IPS DF 4.7 (cell line): ENCODE measurements around the gene DNAL1.
"Not testable (repeated sequence)": the region's sequence is repeated elsewhere in the genome, so short reads cannot be mapped to it uniquely, and the experiment has no call there.

Source experiments
- DNase-seq: peaks from one replicate; pipeline ENCODE4 v3.0.0-alpha.2; 2013; ENCODE audit warnings: low spot score; ENCODE audit errors: extremely low read depth

The DNAL1 gene, protein sequence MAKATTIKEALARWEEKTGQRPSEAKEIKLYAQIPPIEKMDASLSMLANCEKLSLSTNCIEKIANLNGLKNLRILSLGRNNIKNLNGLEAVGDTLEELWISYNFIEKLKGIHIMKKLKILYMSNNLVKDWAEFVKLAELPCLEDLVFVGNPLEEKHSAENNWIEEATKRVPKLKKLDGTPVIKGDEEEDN

DNA sequence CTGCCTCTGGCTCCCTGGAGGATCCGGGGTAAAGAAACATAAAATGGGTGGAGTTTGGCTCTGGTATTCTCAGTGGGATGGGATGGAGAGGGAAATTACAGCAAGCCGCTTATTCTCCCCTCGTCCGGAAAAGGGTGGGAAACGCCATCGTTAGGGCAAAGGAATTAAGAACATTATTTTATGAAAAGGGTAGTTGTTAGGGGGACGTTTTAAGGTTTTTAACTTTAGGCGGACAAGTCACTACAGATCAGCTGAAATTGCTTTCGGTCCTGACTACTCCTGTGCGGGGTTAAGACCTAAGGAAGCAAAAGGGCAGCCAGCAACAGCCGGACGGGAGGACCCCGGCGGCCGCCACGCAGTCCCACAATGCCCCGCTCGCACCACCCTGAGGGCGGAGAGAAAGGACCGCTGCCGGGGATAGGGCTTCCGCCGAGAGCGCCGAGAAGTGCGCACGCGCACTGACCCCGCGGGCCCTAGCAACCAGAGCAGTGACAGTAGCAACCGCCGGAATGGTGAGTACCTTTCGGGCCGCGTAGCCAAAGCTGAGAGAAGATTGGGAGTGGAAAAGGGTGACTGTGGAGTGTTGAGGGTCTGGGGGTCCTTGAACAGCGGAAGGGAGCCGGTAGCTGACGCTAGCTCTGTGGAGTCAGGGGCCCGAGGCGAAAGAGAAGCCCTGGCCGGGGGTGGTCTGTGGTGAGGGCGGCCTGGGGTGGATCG lies at the start of gene DNAL1:
Gene DNAL1 (plus strand): TSS at position 456 of the 717 bp plus-strand sequence. CDS start 54 bp downstream, at position 510.
- no peak for DNase-seq

DNA sequence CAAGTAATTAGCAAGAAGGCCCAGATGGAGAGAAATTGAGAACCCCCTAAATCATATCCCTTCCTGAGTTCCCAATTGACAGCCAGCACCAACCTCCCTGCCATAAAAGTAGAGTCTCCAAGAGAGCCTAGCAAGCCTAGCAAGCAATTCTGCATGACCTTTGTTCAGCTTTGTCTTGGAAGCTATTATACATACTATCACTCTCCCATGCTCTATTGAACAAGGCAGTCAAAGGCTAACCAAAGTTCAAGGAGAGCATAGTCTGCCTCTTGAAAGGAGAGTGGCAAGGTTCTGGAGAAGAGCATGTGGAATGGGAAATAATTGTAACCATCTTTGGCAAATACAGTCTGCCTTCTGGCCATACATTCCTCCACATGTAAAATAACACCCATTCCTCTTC lies 45.3 kb upstream of the DNAL1 start:
- DNase-seq, result no peak

DNA sequence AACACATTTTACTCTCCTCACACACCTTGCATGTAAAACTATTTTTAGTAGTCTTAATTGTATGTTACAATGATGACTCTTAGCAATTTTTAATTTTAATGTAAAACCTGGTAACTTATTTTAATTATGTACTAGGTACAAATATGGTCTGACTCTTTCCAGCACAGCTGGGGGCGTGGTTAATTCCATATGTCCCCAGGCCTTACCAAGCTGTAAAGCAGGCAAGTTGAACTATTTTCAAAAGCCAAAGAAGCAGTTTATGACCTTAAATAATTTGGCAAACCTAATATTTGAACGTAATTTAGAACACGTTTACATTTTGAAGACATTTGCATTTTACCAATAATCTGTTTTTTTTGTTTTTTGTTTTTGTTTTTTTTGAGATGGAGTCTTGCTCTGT lies 41.8 kb upstream of the DNAL1 start:
- no peak for DNase-seq

DNA sequence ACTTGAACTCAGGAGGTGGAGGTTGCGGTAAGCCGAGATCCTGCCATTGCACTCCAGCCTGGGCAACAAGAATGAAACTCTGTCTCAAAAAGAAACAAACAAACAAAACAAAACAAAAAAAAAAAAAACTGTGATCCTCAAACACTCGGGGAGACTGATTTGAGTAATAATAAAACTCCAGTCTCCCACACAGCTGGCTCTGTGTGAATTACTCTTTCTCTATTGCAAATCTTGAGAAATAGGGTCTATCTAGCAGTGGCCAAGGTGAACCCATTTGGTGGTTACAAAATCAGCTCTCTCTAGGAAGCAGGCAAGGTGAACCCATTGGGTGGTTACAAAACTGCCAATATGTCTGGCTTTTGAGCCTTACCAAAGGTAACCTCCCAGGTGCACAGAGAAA lies 38.5 kb upstream of the DNAL1 start:
- DNase-seq, result no peak

DNA sequence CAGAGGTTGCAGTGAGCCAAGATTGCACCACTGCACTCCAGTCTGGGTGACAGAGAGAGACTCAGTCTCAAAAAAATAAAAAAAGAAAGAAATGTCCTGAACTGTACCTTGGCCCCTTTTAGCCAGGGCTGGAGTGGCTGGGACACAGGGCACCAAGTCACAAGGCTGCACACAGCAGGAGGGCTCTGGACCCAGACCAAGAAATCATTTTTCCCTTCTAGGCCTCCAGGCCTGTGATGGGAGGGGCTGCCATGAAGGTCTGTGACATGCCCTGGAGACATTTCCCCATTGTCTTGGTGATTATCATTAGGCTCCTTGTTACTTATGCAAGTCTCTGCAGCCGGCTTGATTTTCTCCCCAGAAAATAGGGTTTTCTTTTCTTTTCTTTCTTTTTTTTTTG lies 37.5 kb upstream of the DNAL1 start:
- DNase-seq, result no peak

DNA sequence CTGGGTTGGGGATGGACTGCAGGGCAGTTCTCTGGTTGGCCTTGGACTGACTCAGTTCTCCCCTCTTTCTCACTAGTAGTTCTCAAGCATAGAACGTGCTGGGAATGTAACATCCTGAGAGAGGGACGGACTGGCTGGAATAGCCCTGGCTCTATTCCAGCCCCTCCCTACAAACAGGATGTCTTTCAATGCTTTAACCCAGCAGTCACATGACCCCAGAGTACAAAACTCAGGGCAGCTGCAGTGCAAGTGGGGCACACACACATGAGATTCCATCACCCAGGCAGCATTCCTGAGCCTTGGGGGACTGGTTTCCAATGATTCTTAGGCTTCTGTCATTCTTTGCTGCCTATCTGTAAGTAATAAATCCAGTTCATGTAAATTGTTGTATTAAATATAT lies 34.1 kb upstream of the DNAL1 start:
- DNase-seq, result no peak

DNA sequence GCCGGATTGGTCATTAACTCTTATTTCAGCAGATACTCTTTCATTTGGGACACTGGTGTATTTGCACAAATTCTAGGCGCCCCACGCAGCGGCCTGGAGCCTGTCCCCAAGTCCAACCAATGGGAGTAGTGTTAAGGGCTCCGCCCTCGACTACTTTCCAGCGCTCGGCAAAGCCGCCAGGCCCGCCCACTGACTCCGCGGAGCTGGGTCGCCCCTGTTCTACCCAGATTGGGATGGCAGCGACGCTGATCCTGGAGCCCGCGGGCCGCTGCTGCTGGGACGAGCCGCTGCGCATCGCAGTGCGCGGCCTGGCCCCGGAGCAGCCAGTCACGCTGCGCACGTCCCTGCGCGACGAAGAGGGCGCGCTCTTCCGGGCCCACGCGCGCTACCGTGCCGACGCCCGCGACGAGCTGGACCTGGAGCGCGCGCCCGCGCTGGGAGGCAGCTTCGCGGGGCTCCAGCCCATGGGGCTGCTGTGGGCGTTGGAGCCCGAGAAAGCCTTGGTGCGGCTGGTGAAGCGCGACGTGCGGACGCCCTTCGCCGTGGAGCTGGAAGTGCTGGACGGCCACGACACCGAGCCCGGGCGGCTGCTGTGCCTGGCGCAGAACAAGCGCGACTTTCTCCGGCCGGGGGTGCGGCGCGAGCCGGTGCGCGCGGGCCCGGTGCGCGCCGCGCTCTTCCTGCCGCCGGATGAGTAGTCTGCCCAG lies 32.3 kb upstream of the DNAL1 start, which contains the start of gene ACOT6:
Gene ACOT6 (plus strand): TSS at position 179 of the 707 bp plus-strand sequence. CDS start 55 bp downstream, at position 234.
- DNase-seq, result no peak

DNA sequence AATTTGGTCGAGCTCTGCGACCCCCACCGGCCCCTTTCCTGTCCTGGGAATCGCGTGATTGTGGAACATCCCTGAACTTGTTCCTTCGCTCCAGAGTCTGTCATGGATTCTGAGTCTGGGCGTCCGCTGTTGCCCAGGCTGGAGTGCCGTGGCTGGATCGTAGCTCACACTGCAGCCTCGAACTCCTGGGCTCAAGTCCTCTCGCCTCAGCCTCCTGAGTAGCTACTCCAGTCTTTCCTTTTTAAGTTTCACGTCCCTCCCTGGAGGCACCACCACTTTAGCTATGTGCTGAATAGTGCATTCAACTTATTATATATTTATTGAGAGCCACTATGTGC lies 31.8 kb upstream of the DNAL1 start:
- no peak for DNase-seq

DNA sequence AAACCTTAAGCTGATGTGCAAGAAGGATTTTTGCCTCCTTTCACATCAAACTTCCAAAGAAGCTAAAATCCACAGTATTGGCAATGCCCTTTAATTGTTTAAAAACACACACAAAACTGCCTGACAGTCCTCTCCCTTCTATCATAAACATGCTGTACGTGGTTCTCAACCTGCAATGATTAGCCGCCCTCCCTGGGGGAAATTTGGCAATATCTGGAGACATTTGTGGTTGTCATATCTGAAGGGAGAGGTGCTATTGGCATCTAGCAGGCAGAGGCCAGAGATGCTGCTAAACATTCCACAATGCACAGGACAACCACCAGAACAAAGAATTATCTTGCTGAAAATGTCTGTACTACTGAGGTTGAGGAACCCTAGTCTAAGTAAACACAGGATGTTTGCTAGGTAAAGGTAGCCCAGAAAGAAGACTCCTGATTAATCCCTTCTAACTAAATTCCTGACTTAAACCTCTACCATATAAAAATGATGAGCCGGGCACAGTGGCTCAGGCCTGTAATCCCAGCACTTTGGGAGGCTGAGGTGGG lies 31.3 kb upstream of the DNAL1 start:
- DNase-seq, result no peak

DNA sequence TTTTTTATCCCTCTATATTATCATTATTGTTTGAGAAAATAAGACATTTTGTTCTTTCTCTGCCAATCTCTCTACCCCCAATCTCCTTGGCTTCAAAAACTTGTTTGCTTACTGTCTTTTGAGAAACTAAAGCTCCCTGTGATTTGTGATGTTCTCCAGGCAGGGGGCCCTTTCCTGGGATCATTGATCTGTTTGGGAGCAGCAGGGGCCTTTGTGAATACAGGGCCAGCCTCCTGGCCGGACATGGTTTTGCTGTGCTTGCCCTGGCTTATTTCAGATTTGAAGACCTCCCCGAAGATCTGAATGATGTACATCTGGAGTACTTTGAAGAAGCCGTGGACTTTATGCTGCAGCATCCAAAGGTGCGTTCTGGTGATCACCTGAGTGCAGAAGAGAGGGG lies 28.0 kb upstream of the DNAL1 start:
- no peak for DNase-seq

DNA sequence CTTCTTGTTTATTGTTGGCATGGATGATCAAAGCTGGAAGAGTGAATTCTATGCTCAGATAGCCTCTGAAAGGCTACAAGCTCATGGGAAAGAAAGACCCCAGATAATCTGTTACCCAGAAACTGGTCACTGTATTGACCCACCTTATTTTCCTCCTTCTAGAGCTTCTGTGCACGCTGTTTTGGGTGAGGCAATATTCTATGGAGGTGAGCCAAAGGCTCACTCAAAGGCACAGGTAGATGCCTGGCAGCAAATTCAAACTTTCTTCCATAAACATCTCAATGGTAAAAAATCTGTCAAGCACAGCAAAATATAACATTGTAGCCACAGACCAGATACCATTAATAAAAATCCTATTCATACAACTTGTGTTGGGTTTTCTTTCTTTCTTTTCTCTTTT lies 25.3 kb upstream of the DNAL1 start:
- DNase-seq, result no peak

DNA sequence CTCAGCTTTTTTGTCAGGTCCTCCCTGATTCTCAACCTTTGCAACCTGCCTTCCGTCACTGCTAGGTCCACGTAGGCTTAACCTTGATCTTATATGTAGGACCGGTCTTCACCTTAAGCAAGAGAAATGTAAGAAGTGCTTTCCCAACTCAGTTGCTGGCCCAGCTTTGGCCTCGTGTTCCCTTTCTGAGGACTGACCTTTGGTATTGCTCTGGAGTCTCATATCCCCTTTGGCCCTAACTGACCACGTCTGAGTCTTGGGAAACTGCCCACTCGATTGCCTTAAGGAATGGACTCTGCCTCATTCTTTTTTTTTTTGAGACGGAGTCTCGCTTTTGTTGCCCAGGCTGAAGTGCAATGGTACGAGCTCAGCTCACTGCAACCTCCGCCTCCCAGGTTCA lies 24.5 kb upstream of the DNAL1 start:
- no peak for DNase-seq

DNA sequence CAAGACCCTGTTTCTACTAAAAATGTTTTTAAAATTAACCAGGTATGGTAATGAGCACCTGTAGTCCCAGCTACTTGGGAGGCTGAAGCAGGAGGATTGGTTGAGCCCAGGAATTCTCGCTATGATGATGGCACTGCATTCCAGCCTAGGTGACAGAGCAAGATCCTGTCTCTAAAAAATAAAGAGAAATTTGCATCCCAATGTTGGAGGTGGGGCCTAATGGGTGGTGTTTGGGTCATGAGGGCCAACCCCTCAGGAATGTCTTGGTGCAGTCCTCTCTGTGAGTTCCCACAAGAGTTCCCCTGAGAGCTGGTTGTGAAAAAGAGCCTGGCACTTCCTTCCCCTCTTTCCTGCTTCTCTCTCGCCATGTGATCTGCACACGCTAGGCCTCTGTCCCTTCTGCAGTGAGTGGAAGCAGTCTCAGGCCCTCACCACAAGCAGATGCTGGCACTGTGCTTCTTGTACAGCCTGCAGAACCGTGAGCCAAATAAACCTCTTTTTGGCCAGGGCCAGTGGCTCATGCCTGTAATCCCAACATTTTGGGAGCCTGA lies 21.2 kb upstream of the DNAL1 start:
- no peak for DNase-seq

DNA sequence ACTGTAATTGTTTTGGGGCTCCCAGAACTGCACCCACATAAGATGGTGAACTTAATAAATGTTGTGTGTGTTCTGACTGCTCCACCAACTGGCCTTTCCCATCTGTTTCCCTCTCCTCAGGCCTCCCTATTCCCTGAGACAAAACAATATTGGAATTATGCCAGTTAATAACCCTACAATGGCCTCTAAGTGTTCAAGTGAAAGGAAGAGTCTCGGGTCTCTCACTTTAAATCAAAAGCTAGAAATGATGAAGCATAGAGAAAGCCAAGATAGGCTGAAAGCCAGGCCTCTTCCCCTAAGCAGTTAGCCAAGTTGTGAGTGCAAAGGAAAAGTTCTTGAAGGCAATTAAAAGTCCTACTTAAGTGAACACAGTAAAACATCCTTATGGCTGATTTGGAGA lies 19.1 kb upstream of the DNAL1 start:
- DNase-seq, result no peak

DNA sequence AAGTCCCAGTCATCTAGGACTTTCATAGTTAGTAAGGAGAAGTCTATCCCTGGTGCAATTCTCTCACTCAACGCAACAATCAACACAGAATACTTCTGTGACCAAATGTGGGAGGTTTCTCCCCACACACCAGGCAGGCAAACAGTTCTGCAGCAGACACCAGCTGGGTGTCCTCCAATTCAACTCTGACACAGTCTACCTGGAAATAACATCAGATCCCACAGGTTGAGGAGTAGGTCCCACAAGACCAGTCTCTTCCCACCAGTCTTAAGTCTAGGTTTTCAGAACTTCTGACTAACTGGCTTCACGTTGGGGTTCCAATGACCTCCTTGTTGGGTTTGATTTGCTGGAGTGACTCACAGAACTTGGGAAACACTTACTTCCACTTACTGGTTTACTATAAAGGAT lies 17.6 kb upstream of the DNAL1 start:
- DNase-seq, result no peak

DNA sequence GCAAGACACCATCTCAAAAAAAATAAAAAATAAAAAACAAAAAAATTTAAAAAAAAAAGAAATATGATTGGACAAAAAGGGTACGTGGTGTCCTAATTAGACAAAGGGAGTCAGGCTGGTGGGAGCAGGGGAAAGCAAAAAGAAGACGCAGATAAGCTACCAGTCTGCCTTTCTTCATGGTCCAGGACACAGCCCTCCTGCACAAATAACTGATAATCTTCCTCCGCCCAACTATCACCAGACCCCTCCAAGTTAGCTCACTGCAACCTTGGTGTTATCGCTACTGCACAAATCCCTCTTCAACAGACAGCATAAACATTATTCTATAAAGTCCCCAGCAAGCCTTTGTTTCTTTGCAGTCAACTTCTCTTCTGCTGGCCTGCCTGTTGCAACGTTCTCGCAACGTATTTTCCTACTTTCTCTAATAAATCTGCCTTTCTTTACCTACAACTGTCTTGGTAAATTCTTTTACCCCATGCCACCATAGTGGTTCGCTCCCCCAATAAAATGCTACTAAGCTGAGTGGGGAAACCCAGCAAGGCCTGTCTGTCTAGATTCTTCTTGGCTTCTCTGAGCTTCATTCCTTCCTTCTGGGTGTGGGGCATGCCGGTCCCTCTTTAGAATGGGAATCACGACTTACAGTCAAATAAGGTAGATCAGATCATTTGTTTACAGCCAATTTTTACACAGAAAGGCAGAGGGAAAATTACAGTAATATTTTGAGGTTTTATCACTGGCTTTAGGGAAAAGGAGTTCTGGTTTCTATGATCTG lies 14.6 kb upstream of the DNAL1 start:
- no peak for DNase-seq

DNA sequence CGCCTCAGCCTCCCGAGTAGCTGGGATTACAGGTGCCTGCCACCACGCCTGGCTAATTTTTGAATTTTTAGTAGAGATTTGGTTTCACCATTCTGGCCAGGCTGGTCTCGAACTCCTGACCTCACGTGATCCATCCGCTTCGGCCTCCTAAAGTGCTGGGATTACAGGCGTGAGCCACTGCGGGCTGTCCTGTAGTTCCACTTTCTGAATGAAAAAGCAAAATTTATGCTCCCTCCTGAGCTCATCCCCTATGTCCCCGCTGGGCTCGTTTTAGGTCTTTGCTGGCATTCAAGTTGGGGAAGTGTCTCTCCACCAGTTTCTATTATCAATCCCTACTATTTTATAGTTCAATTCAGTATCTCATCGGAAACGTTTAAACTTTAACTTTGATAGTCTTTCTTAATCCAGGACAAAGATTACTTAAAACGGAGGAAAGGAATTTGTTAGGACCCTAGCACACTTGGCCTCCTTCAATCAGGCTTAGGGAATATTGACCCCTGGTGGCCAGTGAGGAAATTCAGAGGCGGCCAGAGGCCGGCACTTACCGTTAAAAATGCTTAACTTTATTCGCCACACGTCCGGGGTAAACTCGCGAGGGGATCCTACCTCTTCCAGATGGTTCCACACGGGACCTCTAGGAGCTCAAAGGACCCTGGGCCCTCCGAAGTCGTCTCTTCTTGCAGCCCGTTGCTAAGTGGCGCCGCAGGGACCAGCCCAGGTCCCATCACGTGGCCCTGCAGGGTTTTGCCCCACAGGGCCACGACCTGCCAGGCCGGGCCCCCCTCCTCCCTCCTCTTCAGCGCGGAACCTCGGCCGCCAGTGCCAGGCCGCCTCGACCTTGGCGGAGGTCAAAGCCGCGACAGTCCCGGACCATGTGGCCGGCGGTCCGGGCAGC lies 11.4 kb upstream of the DNAL1 start:
- no peak for DNase-seq

DNA sequence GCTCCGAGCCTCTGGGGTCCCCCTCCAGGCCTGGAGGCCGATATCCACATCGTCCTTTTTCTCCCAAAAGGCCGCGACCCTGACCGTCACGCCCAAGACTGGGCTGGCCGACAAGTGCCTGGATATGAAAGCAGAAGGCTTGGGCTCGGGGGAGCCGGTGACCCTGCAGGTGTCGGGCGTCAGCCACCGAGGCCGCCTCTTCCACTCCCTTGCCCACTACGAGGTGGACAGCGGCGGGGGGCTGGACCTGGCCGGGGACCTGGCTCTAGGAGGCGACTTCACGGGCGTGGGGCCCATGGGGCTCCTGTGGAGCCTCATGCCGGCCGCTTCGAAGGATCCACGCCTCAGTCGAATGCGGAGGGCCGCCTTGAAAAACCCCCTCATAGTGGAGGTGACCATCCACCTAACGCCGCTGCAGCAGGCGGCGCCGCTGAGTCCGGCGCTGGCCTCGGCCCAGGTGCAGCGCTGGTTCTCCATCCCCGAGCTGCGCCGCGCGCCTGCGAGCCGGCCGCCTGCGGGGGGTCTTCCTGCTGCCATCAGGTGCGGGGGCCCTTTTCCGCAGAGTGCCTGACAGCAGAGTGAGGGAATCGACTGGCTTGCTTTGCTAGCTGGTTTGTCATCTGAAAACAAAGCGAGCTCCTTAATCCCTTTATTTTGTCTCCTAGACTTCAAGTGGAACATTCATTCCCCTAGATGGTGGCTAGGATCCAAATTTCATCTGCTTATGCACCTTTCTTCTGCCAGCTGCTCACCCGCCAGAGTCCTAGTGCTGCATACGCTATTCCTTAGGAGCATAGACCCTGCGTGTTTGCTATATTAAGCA lies 10.6 kb upstream of the DNAL1 start:
- no peak for DNase-seq

DNA sequence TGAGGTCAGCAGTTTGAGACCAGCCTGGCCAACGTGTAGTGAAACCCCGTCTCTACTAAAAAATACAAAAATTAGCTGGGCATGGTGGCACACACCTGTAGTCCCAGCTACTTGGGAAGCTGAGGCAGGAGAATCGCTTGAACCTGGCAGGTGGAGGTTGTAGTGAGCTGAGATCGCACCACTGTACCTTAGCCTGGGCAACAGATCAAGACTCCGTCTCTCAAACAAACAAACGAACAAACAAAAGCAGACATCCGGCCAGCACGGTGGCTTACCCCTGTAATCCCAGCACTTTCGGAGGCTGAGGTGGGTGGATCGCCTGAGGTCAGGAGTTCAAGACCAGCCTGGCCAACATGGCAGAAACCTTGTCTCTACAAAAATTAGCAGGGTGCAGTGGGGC lies 8.4 kb upstream of the DNAL1 start:
- not testable (repeated sequence) for DNase-seq
